ENCODE measurements around the gene ANO6.

DNA sequence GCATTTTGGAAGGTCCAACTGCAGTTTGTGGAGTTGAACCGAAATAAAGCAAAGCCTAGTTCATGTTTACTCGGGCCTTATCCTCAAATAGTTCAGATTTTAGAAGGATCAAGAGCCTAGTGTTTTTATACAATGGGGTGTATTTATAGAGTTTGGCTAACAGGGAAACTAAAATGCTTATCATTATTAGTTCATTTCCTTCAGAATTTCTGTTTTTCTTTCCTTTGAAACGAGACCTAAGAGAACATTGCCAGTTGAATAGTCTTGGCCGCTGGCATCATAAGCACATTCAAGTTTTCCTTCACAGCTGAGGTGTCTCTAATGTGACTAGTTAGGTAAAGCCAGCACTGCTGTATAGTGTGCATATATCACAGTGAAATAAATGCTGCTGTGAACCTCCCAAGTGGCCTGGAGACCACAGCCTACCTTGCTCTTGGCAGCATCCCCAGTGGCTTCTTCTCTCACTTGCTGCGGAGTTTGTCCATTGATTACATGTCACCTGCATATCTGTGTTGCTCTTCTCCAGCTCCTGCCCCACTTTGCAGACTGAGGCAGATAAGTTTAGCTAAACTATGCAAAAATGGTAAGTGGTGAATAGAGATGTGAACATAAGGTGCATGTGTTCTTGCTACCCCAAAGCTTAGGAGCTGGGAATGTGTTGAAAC lies 88.8 kb downstream of the ANO6 start:
- TF ChIP-seq POLR2A (IDR thresholded peaks at IDR 0.05) (no peak), POLR2AphosphoS5 (IDR thresholded peaks at IDR 0.05) (no peak)
- TF ChIP-seq, protein P1, sequence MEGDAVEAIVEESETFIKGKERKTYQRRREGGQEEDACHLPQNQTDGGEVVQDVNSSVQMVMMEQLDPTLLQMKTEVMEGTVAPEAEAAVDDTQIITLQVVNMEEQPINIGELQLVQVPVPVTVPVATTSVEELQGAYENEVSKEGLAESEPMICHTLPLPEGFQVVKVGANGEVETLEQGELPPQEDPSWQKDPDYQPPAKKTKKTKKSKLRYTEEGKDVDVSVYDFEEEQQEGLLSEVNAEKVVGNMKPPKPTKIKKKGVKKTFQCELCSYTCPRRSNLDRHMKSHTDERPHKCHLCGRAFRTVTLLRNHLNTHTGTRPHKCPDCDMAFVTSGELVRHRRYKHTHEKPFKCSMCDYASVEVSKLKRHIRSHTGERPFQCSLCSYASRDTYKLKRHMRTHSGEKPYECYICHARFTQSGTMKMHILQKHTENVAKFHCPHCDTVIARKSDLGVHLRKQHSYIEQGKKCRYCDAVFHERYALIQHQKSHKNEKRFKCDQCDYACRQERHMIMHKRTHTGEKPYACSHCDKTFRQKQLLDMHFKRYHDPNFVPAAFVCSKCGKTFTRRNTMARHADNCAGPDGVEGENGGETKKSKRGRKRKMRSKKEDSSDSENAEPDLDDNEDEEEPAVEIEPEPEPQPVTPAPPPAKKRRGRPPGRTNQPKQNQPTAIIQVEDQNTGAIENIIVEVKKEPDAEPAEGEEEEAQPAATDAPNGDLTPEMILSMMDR (IDR thresholded peaks at IDR 0.05) = no peak
